ENCODE measurements around the gene ZNF738.
"Not testable (repeated sequence)": the region's sequence is repeated elsewhere in the genome, so short reads cannot be mapped to it uniquely, and the experiment has no call there.

ZNF738 gene

DNA sequence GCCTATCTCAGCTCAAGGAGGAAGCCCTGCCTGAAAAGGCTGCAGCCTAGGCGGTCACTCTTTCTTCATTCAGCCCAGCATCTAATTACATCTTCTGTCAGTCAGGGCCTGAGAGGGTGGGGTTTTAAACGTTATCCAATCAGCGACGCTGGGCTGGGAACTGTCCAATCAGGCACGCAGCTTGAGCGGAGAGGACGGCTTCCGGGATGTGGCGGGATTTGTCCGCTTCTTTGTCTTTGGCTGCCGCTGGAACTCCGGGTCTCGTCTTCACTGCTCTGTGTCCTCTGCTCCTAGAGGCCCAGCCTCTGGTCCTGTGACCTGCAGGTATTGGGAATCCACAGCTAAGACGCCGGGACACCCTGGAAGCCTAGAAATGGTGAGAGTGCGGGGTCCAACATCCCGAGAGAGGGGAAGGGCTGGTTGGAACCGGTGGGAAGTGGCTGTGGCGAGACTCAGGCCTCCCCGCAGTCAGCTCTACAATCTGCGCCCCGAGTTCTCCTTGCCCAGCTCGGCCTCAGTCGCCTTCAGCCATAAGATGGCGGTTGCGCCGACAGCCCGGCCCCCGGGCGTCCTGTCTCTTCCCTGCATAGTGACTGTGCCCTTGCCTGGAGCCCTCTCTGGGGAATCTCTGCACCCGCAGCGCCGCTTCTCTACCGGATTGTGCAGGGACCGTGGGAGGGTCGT, at the start of gene ZNF738:
TSS of gene ZNF738 (plus strand) at position 233 of the 684 bp plus-strand sequence. CDS start at position 374, 141 bp downstream.
- peak within 1 kb of the TSS; percentile 73 to 82 for H3K9ac ChIP-seq (ENCODE audit: low read depth in 1 of 2, low read length in 2 of 2)
- H3K27ac ChIP-seq (ENCODE audit: low read depth, low read length) = peak within 1 kb of the TSS; percentile 63
- H3K4me1 ChIP-seq (ENCODE audit: control insufficient read depth in 1 of 2, insufficient read depth in 2 of 2, low read length in 2 of 2) = no peaks in the 10 kb centered on the region
- no peaks in the 10 kb centered on the region for H3K27me3 ChIP-seq (ENCODE audit: control insufficient read depth in 1 of 2, insufficient read depth in 2 of 2, low read length in 2 of 2)
- H3K9me3 ChIP-seq (ENCODE audit: control insufficient read depth in 1 of 2, low read length in 2 of 2) = no peaks in the 10 kb centered on the region
- H3K4me3 ChIP-seq (ENCODE audit: low read depth in 1 of 2, low read length in 2 of 2) = peak within 1 kb of the TSS; percentile 86 to 96
- peaks cover 6 to 7% of the 10 kb centered on the region in 2 donors for H3K36me3 ChIP-seq (ENCODE audit: control insufficient read depth in 1 of 2, insufficient read depth in 2 of 2, low read length in 2 of 2)

DNA sequence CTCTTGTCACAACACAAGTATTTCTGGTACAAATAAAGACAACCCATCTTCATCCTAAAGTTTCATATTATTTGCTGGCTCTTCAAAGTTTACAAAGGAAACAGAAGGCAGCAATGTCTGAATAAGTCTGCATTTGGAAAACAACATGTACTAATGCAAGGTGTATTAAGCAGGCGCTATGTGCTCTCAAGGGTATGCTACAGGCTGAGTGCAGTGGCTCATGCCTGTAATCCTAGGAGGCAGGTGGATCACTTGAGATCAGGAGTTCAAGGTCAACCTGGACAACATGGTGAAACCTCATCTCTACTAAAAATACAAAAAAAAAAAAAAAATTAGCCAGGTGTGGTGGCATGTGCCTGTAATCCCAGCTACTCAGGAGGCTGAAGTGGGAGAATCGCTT, 46.0 kb upstream of the ZNF738 start:
- not testable (repeated sequence) for H3K27ac ChIP-seq (ENCODE audit: low read depth, low read length); H3K9me3 ChIP-seq (ENCODE audit: control insufficient read depth in 1 of 2, low read length in 2 of 2); H3K27me3 ChIP-seq (ENCODE audit: control insufficient read depth in 1 of 2, insufficient read depth in 2 of 2, low read length in 2 of 2); H3K4me1 ChIP-seq (ENCODE audit: control insufficient read depth in 1 of 2, insufficient read depth in 2 of 2, low read length in 2 of 2); H3K4me3 ChIP-seq (ENCODE audit: low read depth in 1 of 2, low read length in 2 of 2); H3K9ac ChIP-seq (ENCODE audit: low read depth in 1 of 2, low read length in 2 of 2)
- H3K36me3 ChIP-seq (ENCODE audit: control insufficient read depth in 1 of 2, insufficient read depth in 2 of 2, low read length in 2 of 2) = peaks cover 0 to 23% of the 10 kb centered on the region in 2 donors

DNA sequence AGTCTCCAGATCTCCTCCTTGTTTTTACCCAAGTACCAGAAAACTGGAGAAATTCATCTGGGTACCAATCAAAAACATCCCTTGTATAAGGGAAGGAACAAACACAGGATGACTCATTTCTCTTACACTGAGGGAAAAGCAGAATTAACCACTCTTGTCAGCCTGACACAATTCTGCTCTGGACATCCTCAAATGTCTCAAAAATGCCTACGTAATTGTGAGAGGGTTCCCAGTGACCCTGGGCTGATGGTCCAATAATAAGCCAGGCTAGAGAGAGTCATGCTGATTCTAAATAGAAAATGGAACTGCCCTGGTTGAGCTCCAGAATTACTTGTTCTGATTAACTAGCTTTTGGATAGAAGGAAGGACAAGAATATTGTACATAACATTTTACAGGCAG, 44.1 kb upstream of the ZNF738 start:
- no peak overlapping the region for H3K27ac ChIP-seq (ENCODE audit: low read depth, low read length)
- H3K4me3 ChIP-seq (ENCODE audit: low read depth in 1 of 2, low read length in 2 of 2) = no peak overlapping the region
- peaks cover 0 to 18% of the 10 kb centered on the region in 2 donors for H3K36me3 ChIP-seq (ENCODE audit: control insufficient read depth in 1 of 2, insufficient read depth in 2 of 2, low read length in 2 of 2)
- H3K9ac ChIP-seq (ENCODE audit: low read depth in 1 of 2, low read length in 2 of 2) = no peak overlapping the region
- no peaks in the 10 kb centered on the region for H3K27me3 ChIP-seq (ENCODE audit: control insufficient read depth in 1 of 2, insufficient read depth in 2 of 2, low read length in 2 of 2)
- H3K9me3 ChIP-seq (ENCODE audit: control insufficient read depth in 1 of 2, low read length in 2 of 2) = peaks cover 4 to 7% of the 10 kb centered on the region in 2 donors
- H3K4me1 ChIP-seq (ENCODE audit: control insufficient read depth in 1 of 2, insufficient read depth in 2 of 2, low read length in 2 of 2) = no peaks in the 10 kb centered on the region

DNA sequence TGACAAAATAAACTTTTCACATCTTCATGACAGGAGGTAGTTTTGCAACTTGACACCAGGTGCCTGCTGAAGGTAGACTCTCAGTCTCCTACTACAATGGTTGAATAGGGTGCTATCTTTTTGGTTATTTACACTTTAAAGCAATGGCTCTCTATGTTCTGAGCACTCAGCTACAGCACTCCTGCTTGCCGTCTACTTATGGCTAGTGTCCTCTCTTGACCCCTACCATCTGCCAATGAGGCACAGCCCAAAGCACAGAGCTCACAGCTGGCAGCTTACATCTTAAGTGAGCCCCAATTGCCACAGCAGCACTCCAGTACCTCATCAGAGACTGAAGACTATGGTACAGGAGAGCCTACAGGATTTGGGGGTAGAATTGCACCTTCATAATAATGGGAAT, 41.0 kb upstream of the ZNF738 start:
- Histone ChIP-seq H3K4me1 (ENCODE audit: control insufficient read depth in 1 of 2, insufficient read depth in 2 of 2, low read length in 2 of 2) (no peaks in the 10 kb centered on the region), H3K27ac (ENCODE audit: low read depth, low read length) (no peak overlapping the region)

DNA sequence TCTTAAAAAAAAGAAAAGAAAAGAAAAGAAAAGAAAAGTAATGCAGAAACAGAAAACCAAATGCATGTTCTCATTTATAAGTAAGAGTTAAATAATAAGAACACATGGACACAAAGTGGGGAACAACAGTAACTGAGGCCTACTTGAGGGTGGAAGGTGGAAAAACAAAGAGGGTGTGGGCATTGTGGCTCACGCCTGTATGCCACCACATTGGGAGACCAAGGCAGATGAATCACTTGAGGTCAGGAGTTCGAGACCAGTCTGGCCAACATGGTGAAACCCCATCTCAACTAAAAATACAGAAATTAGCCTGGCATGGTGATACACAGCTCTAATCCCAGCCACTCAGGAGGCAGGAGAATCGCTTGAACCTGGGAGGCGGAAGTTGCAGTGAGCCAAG, 37.7 kb upstream of the ZNF738 start:
- Histone ChIP-seq H3K4me1 (ENCODE audit: control insufficient read depth in 1 of 2, insufficient read depth in 2 of 2, low read length in 2 of 2) (no peaks in the 10 kb centered on the region), H3K27ac (ENCODE audit: low read depth, low read length) (no peak overlapping the region)

More for the DNA sequence above, 41.0 kb upstream of the ZNF738 start:
- no peak overlapping the region for H3K4me3 ChIP-seq (ENCODE audit: low read depth in 1 of 2, low read length in 2 of 2)
- peaks cover 3 to 5% of the 10 kb centered on the region in 2 donors for H3K9me3 ChIP-seq (ENCODE audit: control insufficient read depth in 1 of 2, low read length in 2 of 2)
- no peaks in the 10 kb centered on the region for H3K27me3 ChIP-seq (ENCODE audit: control insufficient read depth in 1 of 2, insufficient read depth in 2 of 2, low read length in 2 of 2)
- no peak overlapping the region for H3K9ac ChIP-seq (ENCODE audit: low read depth in 1 of 2, low read length in 2 of 2)
- peaks cover 0 to 8% of the 10 kb centered on the region in 2 donors for H3K36me3 ChIP-seq (ENCODE audit: control insufficient read depth in 1 of 2, insufficient read depth in 2 of 2, low read length in 2 of 2)

DNA sequence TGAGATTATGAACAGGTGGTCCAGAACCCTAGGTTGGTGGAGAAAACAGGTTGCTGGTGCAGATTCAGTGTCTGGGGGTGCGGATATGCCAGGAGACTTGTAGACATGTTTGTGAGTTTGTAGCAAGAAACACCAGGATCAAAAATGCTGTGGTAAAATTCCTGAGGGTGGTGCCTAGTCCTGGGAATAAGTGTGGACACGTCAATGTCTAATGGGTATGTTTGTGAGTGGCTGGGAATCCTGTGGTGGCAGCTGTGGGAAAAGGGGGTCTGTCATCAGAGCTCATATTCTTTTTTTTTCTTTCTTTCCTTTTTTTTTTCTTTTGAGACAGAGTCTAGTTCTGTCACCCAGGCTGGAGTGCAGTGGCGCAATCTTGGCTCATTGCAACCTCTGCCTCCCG, 36.8 kb upstream of the ZNF738 start:
- Histone ChIP-seq H3K27ac (ENCODE audit: low read depth, low read length) (no peak overlapping the region), H3K9ac (ENCODE audit: low read depth in 1 of 2, low read length in 2 of 2) (no peak overlapping the region), H3K4me3 (ENCODE audit: low read depth in 1 of 2, low read length in 2 of 2) (no peak overlapping the region), H3K36me3 (ENCODE audit: control insufficient read depth in 1 of 2, insufficient read depth in 2 of 2, low read length in 2 of 2) (peaks cover 6 to 14% of the 10 kb centered on the region in 2 donors), H3K9me3 (ENCODE audit: control insufficient read depth in 1 of 2, low read length in 2 of 2) (peaks cover 10 to 11% of the 10 kb centered on the region in 2 donors), H3K27me3 (ENCODE audit: control insufficient read depth in 1 of 2, insufficient read depth in 2 of 2, low read length in 2 of 2) (no peaks in the 10 kb centered on the region), H3K4me1 (ENCODE audit: control insufficient read depth in 1 of 2, insufficient read depth in 2 of 2, low read length in 2 of 2) (no peaks in the 10 kb centered on the region)

More for the DNA sequence above, 37.7 kb upstream of the ZNF738 start:
- Histone ChIP-seq H3K9ac (ENCODE audit: low read depth in 1 of 2, low read length in 2 of 2) (no peak overlapping the region), H3K9me3 (ENCODE audit: control insufficient read depth in 1 of 2, low read length in 2 of 2) (peaks cover 7 to 8% of the 10 kb centered on the region in 2 donors), H3K36me3 (ENCODE audit: control insufficient read depth in 1 of 2, insufficient read depth in 2 of 2, low read length in 2 of 2) (peaks cover 1 to 10% of the 10 kb centered on the region in 2 donors), H3K27me3 (ENCODE audit: control insufficient read depth in 1 of 2, insufficient read depth in 2 of 2, low read length in 2 of 2) (no peaks in the 10 kb centered on the region), H3K4me3 (ENCODE audit: low read depth in 1 of 2, low read length in 2 of 2) (no peak overlapping the region)

DNA sequence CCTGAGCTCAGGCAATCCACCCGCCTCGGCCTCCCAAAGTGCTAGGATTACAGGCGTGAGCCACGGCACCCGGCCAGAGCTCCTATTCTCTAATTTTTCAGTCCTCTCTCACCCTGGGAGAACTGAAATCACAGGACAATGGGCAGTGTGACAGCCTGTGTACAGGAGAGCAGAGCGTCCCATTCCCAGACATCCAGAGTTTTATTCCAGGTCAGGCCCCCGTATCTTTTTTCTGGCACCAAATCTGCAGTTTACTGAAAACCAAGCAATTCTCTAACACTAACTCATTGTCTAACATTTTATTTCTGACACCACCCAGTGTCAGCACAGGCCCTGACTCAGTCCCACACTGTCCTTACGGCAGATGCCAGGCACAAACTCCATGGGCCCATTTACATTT, 36.3 kb upstream of the ZNF738 start:
- Histone ChIP-seq H3K9ac (ENCODE audit: low read depth in 1 of 2, low read length in 2 of 2) (no peak overlapping the region), H3K36me3 (ENCODE audit: control insufficient read depth in 1 of 2, insufficient read depth in 2 of 2, low read length in 2 of 2) (peaks cover 6 to 11% of the 10 kb centered on the region in 2 donors), H3K4me3 (ENCODE audit: low read depth in 1 of 2, low read length in 2 of 2) (no peak overlapping the region), H3K27ac (ENCODE audit: low read depth, low read length) (no peak overlapping the region), H3K9me3 (ENCODE audit: control insufficient read depth in 1 of 2, low read length in 2 of 2) (peaks cover 10 to 11% of the 10 kb centered on the region in 2 donors), H3K4me1 (ENCODE audit: control insufficient read depth in 1 of 2, insufficient read depth in 2 of 2, low read length in 2 of 2) (no peaks in the 10 kb centered on the region), H3K27me3 (ENCODE audit: control insufficient read depth in 1 of 2, insufficient read depth in 2 of 2, low read length in 2 of 2) (no peaks in the 10 kb centered on the region)

DNA sequence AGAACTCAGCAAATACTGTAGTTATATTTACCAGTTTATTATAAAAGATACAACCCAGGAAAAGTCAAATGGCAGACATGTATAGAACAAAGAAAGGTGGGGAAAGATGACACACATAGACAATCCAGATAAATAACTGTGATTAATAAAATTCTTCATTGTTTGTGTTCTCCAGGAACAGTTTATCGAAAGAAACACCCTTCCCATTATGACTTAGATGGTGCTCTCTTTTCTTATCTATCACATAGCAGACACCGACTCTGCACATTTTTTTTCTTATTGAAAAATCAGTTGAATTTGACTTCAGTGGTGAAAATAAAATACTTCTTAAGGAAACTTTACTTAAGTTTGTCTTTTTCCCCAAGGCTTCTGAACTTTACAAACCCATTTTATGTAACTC, 35.8 kb upstream of the ZNF738 start:
- H3K36me3 ChIP-seq (ENCODE audit: control insufficient read depth in 1 of 2, insufficient read depth in 2 of 2, low read length in 2 of 2) = peaks cover 6 to 8% of the 10 kb centered on the region in 2 donors
- H3K4me3 ChIP-seq (ENCODE audit: low read depth in 1 of 2, low read length in 2 of 2) = no peak overlapping the region
- peaks cover 10 to 11% of the 10 kb centered on the region in 2 donors for H3K9me3 ChIP-seq (ENCODE audit: control insufficient read depth in 1 of 2, low read length in 2 of 2)
- no peaks in the 10 kb centered on the region for H3K27me3 ChIP-seq (ENCODE audit: control insufficient read depth in 1 of 2, insufficient read depth in 2 of 2, low read length in 2 of 2)
- H3K9ac ChIP-seq (ENCODE audit: low read depth in 1 of 2, low read length in 2 of 2) = no peak overlapping the region
- H3K27ac ChIP-seq (ENCODE audit: low read depth, low read length) = no peak overlapping the region
- peaks cover 0 to under 1% of the 10 kb centered on the region in 2 donors for H3K4me1 ChIP-seq (ENCODE audit: control insufficient read depth in 1 of 2, insufficient read depth in 2 of 2, low read length in 2 of 2)

DNA sequence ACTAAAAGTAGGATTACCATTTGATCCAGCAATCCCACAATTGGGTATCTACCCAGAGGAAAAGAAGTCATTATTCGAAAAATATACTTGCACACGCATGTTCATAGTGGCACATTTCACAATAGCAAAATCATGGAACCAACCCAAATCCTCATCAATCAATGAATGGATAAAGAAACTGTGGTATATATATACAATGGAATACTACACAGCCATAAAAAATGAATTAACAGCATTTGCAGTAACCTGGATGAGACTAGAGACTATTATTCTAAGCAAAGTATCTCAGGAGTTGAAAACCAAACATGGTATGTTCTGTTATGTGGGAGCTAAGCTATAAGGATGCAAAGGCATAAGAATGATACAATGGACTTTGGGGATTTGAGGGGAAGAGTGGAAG, 32.6 kb upstream of the ZNF738 start:
- H3K27me3 ChIP-seq (ENCODE audit: control insufficient read depth in 1 of 2, insufficient read depth in 2 of 2, low read length in 2 of 2) = no peaks in the 10 kb centered on the region
- no peak overlapping the region for H3K27ac ChIP-seq (ENCODE audit: low read depth, low read length)
- peaks cover 6 to 7% of the 10 kb centered on the region in 2 donors for H3K36me3 ChIP-seq (ENCODE audit: control insufficient read depth in 1 of 2, insufficient read depth in 2 of 2, low read length in 2 of 2)
- H3K9me3 ChIP-seq (ENCODE audit: control insufficient read depth in 1 of 2, low read length in 2 of 2) = peaks cover 6 to 9% of the 10 kb centered on the region in 2 donors
- no peak overlapping the region for H3K9ac ChIP-seq (ENCODE audit: low read depth in 1 of 2, low read length in 2 of 2)
- H3K4me3 ChIP-seq (ENCODE audit: low read depth in 1 of 2, low read length in 2 of 2) = no peak overlapping the region
- H3K4me1 ChIP-seq (ENCODE audit: control insufficient read depth in 1 of 2, insufficient read depth in 2 of 2, low read length in 2 of 2) = peaks cover 0 to 5% of the 10 kb centered on the region in 2 donors

DNA sequence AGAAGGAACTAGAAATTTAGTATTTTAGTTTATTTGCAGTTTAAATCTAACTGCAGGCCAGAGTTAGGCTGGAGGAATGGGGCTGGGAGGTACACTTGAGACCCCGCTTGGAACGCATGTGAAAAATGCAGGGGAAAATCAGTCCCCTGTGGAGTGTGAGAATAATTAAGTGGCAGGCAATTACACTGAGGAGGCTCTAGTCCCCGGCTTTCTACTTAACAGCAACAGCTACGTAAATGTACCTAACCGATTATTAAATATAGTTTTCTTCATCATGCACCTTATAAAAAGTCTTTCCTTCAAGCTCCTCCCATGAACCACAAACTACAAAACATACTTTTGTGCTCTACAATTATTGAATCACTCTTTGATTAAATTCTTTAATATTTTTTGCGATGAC, 30.4 kb upstream of the ZNF738 start:
- Histone ChIP-seq H3K9ac (ENCODE audit: low read depth in 1 of 2, low read length in 2 of 2) (peak overlapping the region; percentile 76 to 95), H3K9me3 (ENCODE audit: control insufficient read depth in 1 of 2, low read length in 2 of 2) (peaks cover 6 to 8% of the 10 kb centered on the region in 2 donors), H3K36me3 (ENCODE audit: control insufficient read depth in 1 of 2, insufficient read depth in 2 of 2, low read length in 2 of 2) (peaks cover 6 to 7% of the 10 kb centered on the region in 2 donors), H3K4me3 (ENCODE audit: low read depth in 1 of 2, low read length in 2 of 2) (peak overlapping the region; percentile 81 to 87), H3K27ac (ENCODE audit: low read depth, low read length) (peak overlapping the region; percentile 86), H3K27me3 (ENCODE audit: control insufficient read depth in 1 of 2, insufficient read depth in 2 of 2, low read length in 2 of 2) (no peaks in the 10 kb centered on the region), H3K4me1 (ENCODE audit: control insufficient read depth in 1 of 2, insufficient read depth in 2 of 2, low read length in 2 of 2) (peaks cover 0 to 5% of the 10 kb centered on the region in 2 donors)

Measured in duodenal mucosa (tissue), 2 donors.